K562 (cell line): ENCODE measurements around the gene CNDP2. TPM values are rescaled to one million over a fixed set of nuclear protein-coding genes. Genes with fewer than 3 reads are reported as not detected.
A peak's percentile ranks its signal among the peaks of the same experiment; 100 is the strongest.

Source experiments
- ATF7 ChIP-seq: fragments of 450-650 bp; IDR thresholded peaks from 2 replicates; pipeline ENCODE4 v1.7.1; 2014; ENCODE audit warnings: mild to moderate bottlenecking, moderate library complexity
- CBFA2T3 ChIP-seq: fragments of 450-650 bp; IDR thresholded peaks from 2 replicates; pipeline ENCODE4 v1.6.1; 2017
- CCNT2 ChIP-seq: IDR thresholded peaks from 2 replicates; pipeline ENCODE4 v1.6.1; 2011; ENCODE audit warnings: borderline replicate concordance, low read depth, mild to moderate bottlenecking, moderate library complexity, mixed read lengths, low read length; ENCODE audit not compliant: insufficient read length; ENCODE audit errors: extremely low read depth
- EGR1 ChIP-seq: fragments of 450-650 bp; conservative IDR thresholded peaks from 2 replicates; pipeline ENCODE4 v1.6.1; 2017; ENCODE audit warnings: mild to moderate bottlenecking
- MGA ChIP-seq: fragments of 450-650 bp; IDR thresholded peaks from 2 replicates; pipeline ENCODE4 v1.6.1; 2016; ENCODE audit warnings: mild to moderate bottlenecking, moderate library complexity
- STAT5A ChIP-seq: IDR thresholded peaks from 2 replicates; pipeline ENCODE4 v1.6.1; 2012; ENCODE audit warnings: low read length, inconsistent platforms, borderline replicate concordance
- TEAD4 ChIP-seq, 2 experiments: sonication (generic) in 1 of 2; formaldehyde crosslinking in 1 of 2; IDR thresholded peaks; 2 replicates each; pipeline versions ENCODE4 v1.6.1 to v1.8.0; 2012 to 2022; ENCODE audit warnings: borderline replicate concordance in 1 of 2, inconsistent platforms in 1 of 2, low read length in 1 of 2, mild to moderate bottlenecking in 1 of 2, missing genetic modification reagents in 1 of 2
- ZNF318 ChIP-seq, 2 experiments: fragments of 450-650 bp; IDR thresholded peaks; 2 replicates each; pipeline ENCODE4 v1.6.1; 2016; ENCODE audit warnings: mild to moderate bottlenecking in 2 of 2, borderline replicate concordance in 1 of 2, low read depth in 1 of 2, moderate library complexity in 1 of 2
- polyA plus RNA-seq, 8 experiments: library from polyadenylated mRNA; depleted of rRNA in 4 of 8; stranded (reverse) in 5 of 8; unstranded in 3 of 8; fragments of >200 nt; fragmentation: Nextera tagmentation in 2 of 8; fragmentation: Illumina TruSeq in 1 of 8; extraction: Ambion mirVana in 2 of 8; extraction: Trizol in 1 of 8; gene quantifications; 2 replicates each; pipeline versions ENCODE4 v1.2.1 to v1.2.3, GENCODE V29; 2011 to 2014; ENCODE audit warnings: inconsistent platforms in 1 of 8, missing spikeins in 1 of 8
- total RNA-seq, 7 experiments: library from RNA; depleted of rRNA in 6 of 7; stranded (reverse); fragments of >200 nt in 6 of 7; fragmentation: Illumina TruSeq in 2 of 7; extraction: Trizol in 2 of 7; gene quantifications; 2 replicates each; pipeline versions ENCODE4 v1.2.1 to v1.2.3, GENCODE V29; 2011 to 2021; ENCODE audit warnings: low replicate concordance in 1 of 7

The CNDP2 gene
- total and polyA plus RNA-seq, 9 of the 15 experiments (the other 6 are each of a cell fraction or from before 2014, with no cell fraction given), result 34.1 to 128 (median 53.8) TPM

- TF ChIP-seq MGA, result 0 out of 2 replicates have a peak, but pooled peaks have one; percentile 17
- TF ChIP-seq CBFA2T3, result peak; percentile 81
- TF ChIP-seq TEAD4 (IDR thresholded peaks at IDR 0.05; ENCODE audit: low read length), result peak; percentile 59
- no peak for TF ChIP-seq TEAD4 (CRISPR knock-in tag; IDR thresholded peaks at IDR 0.05; ENCODE audit: borderline replicate concordance)
- no peak for TF ChIP-seq ZNF318 (IDR thresholded peaks at IDR 0.05; ENCODE audit: borderline replicate concordance in 1 of 2, low read depth in 1 of 2)
- peak; percentile 69 for TF ChIP-seq EGR1
- TF ChIP-seq STAT5A, result 0 out of 2 replicates have a peak, but pooled peaks have one; percentile 13
- no peak for TF ChIP-seq CCNT2
- TF ChIP-seq ATF7, result no peak
Observed at GRCh38 chr18:74488354-74488753, 7.8 kb upstream of the CNDP2 start (continued).
